Gastrocnemius medialis (tissue), 4 donors: ENCODE results near the gene GALNT10.

Experiments used
- CTCF ChIP-seq, 5 experiments: fragments of 450-650 bp in 3 of 5; fragments of 200-600 bp in 2 of 5; sonication (generic) in 2 of 5; IDR thresholded peaks in 4 of 5; conservative IDR thresholded peaks in 1 of 5; 1 replicate in 4 of 5; 2 replicates in 1 of 5; pipeline ENCODE4 v1.5.1; 2016 to 2019; ENCODE audit warnings: antibody characterized with exemption in 5 of 5, mild to moderate bottlenecking in 3 of 5, moderate library complexity in 3 of 5
- POLR2A ChIP-seq, 2 donors: fragments of 450-650 bp; IDR thresholded peaks; one replicate each; pipeline ENCODE4 v1.6.1; 2017; ENCODE audit warnings: antibody characterized with exemption in 2 of 2, mild to moderate bottlenecking in 2 of 2, moderate library complexity in 2 of 2

GRCh38 chr5:154291917-154292316, 101.4 kb downstream of the GALNT10 start:
- TF ChIP-seq CTCF (IDR thresholded peaks at IDR 0.05 in 4 of 5, conservative IDR thresholded peaks at IDR 0.05 in 1 of 5) (no peak), POLR2A (IDR thresholded peaks at IDR 0.05) (no peak)
